GM18907 (cell line): ENCODE data around the gene TAS2R31.

Source experiments
- ATAC-seq: cut with Tn5 transposase; IDR thresholded peaks from one replicate; pipeline ENCODE4 v1.9.1; 2021; ENCODE audit warnings: mild to moderate bottlenecking, moderate library complexity; ENCODE audit not compliant: unreplicated experiment

TAS2R31 gene

GRCh38 chr12:11007608-11008007 lies 23.6 kb downstream of the TAS2R31 start:
- no peak for ATAC-seq

- no peak for ATAC-seq
Measured at GRCh38 chr12:10998204-10998603, 33.0 kb downstream of the TAS2R31 start, which contains the start of gene TAS2R20. TSS of gene TAS2R20 (minus strand) at chr12:10998304. CDS start at chr12:10997875, 429 bp downstream.

- ATAC-seq = no peak
Measured at GRCh38 chr12:10994307-10994706, 36.9 kb downstream of the TAS2R31 start.

- ATAC-seq = no peak
Measured at GRCh38 chr12:10989107-10989506, 42.1 kb downstream of the TAS2R31 start.

- ATAC-seq = no peak
Measured at GRCh38 chr12:10986812-10987211, 44.4 kb downstream of the TAS2R31 start, which contains the start of gene TAS2R50. TSS of gene TAS2R50 (minus strand) at chr12:10986912. CDS start at chr12:10986860, 52 bp downstream.

GRCh38 chr12:10982244-10982643 lies 49.0 kb downstream of the TAS2R31 start:
- no peak for ATAC-seq
